Measurements from ENCODE around the gene HOXD13.

HOXD13 gene

GRCh38 chr2:176092270-176093144 lies at the start of gene HOXD13:
Gene HOXD13, plus strand, starts transcription at chr2:176092721. Its CDS starts 170 bp downstream, at chr2:176092891.
- DNase-seq: no peak

GRCh38 chr2:176056406-176056805 lies 36.1 kb upstream of the HOXD13 start:
- DNase-seq: no peak

GRCh38 chr2:176063958-176064357 lies 28.6 kb upstream of the HOXD13 start:
- no peak for DNase-seq

GRCh38 chr2:176066645-176067588 lies 25.6 kb upstream of the HOXD13 start:
- DNase-seq: no peak

GRCh38 chr2:176067589-176068418 lies 24.7 kb upstream of the HOXD13 start:
- DNase-seq: no peak

GRCh38 chr2:176068419-176068832 lies 24.1 kb upstream of the HOXD13 start:
- no peak for DNase-seq

- no peak for DNase-seq
Measured at GRCh38 chr2:176071330-176072291, 20.9 kb upstream of the HOXD13 start.

- no peak for DNase-seq
Measured at GRCh38 chr2:176072292-176072669, 20.2 kb upstream of the HOXD13 start.

GRCh38 chr2:176072951-176073904 lies 19.3 kb upstream of the HOXD13 start:
- no peak for DNase-seq

- DNase-seq: no peak
Measured at GRCh38 chr2:176074919-176075425, 17.5 kb upstream of the HOXD13 start.

GRCh38 chr2:176075481-176075880 lies 17.0 kb upstream of the HOXD13 start:
- DNase-seq: no peak

- no peak for DNase-seq
Measured at GRCh38 chr2:176076063-176076462, 16.5 kb upstream of the HOXD13 start.

- DNase-seq: no peak
Measured at GRCh38 chr2:176076796-176077195, 15.7 kb upstream of the HOXD13 start.

GRCh38 chr2:176078541-176079284 lies 13.8 kb upstream of the HOXD13 start:
- DNase-seq: no peak

- no peak for DNase-seq
Measured at GRCh38 chr2:176079285-176079830, 13.2 kb upstream of the HOXD13 start.

- no peak for DNase-seq
Measured at GRCh38 chr2:176079831-176080539, 12.5 kb upstream of the HOXD13 start.

- no peak for DNase-seq
Measured at GRCh38 chr2:176080540-176081375, 11.8 kb upstream of the HOXD13 start.

Data from activated naive CD4-positive, alpha-beta T cell treated with Interleukin-2 at 50 U/mL for 16 hours (primary cell).